Choroid plexus epithelial cell (primary cell): ENCODE measurements around the gene DYNLRB2.

Experiments
- DNase-seq: peaks from one replicate; pipeline ENCODE4 v3.0.0-alpha.2; 2010; ENCODE audit warnings: low read depth
- H3K4me3 ChIP-seq: 2 replicates; pipeline ENCODE4 v1.5.1; 2011; ENCODE audit warnings: low read depth, mild to moderate bottlenecking, control low read depth, low read length, moderate library complexity
- TF ChIP-seq, protein P1 (sequence below): conservative IDR thresholded peaks from 2 replicates; pipeline ENCODE4 v1.5.1; 2011; ENCODE audit warnings: low read depth, mild to moderate bottlenecking, control low read depth, inconsistent platforms, low read length, moderate library complexity

The DYNLRB2 gene

DNA sequence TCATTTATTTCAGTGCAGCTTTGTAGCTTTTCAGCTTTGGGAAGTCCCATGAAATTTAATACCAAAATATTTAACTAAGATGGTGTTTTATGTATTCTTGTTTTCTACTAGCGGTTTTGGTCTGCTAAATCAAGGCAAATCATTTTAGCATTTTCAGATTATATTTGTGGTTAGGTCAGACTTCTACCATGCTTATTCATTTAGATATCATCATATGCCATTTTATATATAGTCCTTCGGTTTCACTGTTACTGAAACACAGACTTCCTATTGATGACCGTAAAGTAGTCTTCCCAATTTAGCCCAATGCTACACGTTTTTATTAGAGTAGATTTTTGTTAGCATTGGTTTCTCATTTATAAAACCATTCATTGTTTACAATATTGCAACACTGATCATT lies 5.5 kb downstream of the DYNLRB2 start:
- no peak for DNase-seq
- TF ChIP-seq, protein P1, sequence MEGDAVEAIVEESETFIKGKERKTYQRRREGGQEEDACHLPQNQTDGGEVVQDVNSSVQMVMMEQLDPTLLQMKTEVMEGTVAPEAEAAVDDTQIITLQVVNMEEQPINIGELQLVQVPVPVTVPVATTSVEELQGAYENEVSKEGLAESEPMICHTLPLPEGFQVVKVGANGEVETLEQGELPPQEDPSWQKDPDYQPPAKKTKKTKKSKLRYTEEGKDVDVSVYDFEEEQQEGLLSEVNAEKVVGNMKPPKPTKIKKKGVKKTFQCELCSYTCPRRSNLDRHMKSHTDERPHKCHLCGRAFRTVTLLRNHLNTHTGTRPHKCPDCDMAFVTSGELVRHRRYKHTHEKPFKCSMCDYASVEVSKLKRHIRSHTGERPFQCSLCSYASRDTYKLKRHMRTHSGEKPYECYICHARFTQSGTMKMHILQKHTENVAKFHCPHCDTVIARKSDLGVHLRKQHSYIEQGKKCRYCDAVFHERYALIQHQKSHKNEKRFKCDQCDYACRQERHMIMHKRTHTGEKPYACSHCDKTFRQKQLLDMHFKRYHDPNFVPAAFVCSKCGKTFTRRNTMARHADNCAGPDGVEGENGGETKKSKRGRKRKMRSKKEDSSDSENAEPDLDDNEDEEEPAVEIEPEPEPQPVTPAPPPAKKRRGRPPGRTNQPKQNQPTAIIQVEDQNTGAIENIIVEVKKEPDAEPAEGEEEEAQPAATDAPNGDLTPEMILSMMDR = no peak
- no peak overlapping the region for H3K4me3 ChIP-seq

DNA sequence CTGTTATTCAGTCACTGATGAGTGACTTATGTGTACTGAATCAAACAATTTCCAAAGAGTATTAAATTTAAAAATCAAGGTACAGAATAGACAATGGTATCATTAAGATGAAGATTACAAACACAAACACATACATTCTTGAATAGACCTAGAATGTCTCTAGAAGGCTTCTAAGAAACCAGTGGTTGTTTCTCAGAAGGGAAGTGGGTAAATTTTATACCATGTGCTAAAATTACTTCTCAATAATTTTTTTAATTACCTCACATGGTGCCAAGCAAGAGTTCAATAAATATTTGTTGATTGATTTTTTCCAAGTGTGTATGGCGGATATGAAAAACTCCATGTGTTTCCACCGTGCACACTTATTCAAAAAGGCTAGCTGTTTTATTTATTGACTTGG lies 6.4 kb downstream of the DYNLRB2 start:
- TF ChIP-seq, protein P1 = no peak
- no peak for DNase-seq
- no peak overlapping the region for H3K4me3 ChIP-seq

DNA sequence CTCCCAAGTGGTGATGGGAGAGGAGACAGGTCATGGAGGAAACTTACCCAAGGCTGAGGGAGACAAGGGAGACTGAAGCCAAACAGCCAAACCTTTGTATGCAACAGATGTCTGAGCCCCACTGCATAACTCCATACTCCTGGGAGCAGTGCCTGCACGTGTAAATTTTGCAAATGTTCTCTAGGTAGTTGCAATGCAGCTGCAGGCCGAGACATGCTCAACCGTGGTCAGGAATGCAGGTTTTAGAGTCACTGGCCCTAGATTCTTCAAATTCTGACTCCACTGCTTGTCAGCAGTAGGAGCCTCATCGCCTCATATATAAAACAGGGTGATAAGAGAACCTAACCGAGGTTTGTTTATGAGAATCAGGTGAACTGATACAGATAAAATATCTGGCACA lies 11.5 kb downstream of the DYNLRB2 start:
- TF ChIP-seq, protein P1 = no peak
- DNase-seq = peak; percentile 15
- no peak overlapping the region for H3K4me3 ChIP-seq

DNA sequence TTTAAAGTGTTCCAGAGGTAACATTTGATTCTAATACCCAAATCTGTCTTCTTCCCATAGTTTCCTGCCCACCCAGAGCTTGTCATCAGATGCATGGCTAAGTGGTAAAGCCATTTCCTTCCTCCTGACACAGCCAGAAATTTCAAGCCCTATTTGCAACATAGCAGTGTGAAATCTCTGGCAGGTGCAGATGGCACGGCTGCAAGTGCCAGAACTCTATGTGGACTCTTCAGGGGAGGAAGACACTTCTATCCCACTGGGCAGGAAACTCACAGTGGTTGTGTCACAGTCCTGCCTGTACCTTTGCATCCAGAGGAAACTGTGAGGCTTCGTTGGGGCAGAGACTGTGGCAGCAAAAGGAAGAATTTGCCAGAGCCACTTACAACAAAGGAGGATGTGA lies 13.2 kb downstream of the DYNLRB2 start:
- TF ChIP-seq, protein P1 = no peak
- H3K4me3 ChIP-seq = no peak overlapping the region
- DNase-seq = no peak

DNA sequence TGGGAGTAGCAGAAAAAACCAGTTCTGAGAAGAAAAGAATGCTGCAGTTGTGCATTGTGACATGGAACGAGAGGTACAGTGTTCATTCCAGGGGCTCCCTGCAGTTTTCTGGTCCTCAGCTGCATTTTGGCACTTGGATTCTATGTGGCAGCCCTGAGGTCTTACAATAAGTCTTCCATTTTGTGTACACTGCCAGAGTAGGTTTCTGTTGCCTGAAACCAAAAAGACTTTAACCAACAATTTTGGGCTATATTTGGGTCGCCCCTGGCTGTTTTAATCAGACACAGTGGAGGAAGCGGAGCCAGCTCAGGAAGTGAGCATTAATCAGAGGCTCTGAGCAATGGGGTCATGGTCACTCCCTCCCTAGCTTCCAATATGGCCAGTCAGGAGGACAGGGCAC lies 15.7 kb downstream of the DYNLRB2 start:
- TF ChIP-seq, protein P1 = no peak
- H3K4me3 ChIP-seq = no peak overlapping the region
- no peak for DNase-seq

DNA sequence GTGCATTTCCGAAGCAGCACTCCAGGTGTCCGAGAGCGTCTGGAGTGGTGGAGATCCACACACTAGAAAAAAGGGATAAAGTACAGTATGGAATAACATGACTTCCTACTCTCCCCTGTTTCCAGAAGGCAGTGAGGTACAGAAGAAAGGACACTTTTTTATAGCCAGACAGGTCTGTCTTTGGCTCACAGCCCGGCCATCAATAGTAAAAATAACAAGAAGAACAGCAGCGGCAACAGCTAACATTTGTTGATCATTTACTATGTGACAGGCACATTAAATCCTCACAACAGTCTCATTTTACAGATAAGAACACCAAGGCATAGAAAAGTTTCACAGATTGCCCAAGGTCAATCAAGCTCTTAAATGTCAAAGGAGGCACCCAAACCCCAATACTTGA lies 16.2 kb downstream of the DYNLRB2 start:
- TF ChIP-seq, protein P1 = no peak
- DNase-seq = no peak

DNA sequence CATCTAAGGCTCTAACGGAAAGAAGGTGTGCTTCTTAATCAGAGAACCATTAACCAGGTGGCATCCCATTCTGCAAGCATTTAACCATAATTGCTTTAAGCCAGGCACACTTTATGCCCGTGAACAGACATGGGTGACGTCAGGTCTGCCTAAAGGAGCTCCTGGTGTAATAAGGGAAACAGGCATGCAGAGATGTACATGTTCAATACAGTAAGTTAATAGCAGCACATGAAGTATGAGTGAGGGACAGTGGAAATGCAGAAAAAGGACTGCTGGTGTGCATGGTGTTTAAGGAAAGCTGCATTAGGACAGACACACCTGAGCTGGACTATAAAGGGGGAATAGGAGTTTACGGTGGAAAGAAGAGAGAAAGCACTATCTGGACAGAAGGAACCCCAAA lies 18.6 kb downstream of the DYNLRB2 start:
- H3K4me3 ChIP-seq = no peak overlapping the region
- TF ChIP-seq, protein P1 = no peak

More for the DNA sequence above, 16.2 kb downstream of the DYNLRB2 start:
- H3K4me3 ChIP-seq = no peak overlapping the region

More for the DNA sequence above, 18.6 kb downstream of the DYNLRB2 start:
- no peak for DNase-seq
